ENCODE measurements around the gene MDK. TPM values are rescaled to one million over a fixed set of nuclear protein-coding genes. Genes with fewer than 3 reads are reported as not detected.

MDK gene, protein sequence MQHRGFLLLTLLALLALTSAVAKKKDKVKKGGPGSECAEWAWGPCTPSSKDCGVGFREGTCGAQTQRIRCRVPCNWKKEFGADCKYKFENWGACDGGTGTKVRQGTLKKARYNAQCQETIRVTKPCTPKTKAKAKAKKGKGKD
- polyA plus RNA-seq = 0.60 TPM

DNA sequence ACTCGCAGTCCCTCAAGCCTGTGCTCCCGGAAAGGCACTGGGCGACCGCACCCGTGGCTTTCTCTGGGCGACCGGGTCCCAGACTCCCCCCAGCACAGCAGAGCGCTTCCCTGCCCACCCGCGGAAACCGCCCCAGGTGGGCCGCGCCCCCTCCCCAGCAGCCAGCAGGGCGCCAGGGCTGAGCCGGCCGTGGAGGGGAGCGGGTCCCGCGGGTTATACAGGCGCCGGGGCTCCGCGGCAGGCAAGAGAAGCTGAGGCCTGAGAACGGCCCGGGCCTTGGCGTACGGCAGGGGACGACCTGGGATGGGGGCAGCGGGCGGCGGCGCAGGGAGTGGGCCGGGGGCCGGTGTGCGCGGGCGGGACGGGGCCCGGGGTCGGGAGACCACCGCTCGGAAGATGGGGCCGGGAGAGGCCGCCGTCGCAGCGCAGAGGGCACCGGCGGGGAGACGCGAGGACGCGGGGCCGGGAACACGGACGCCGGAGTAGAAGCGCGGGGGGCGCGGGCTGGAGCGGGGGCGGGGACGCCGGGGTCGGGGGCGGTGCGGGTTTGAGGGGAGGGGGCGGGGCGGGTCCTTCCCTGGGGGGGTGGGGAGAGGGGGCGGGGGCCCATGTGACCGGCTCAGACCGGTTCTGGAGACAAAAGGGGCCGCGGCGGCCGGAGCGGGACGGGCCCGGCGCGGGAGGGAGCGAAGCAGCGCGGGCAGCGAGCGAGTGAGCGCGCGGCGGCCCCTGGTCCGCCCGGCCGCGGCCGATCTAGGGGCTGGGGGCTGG, at the start of gene MDK:
MDK (plus strand) TSS at position 622 of the 771 bp plus-strand sequence. CDS start 389 bp downstream, outside the sequence.
- Mint-ChIP-seq H3K4me3 (peak within 1 kb of the TSS; percentile 63 to 86 (median 82)), H3K4me1 (peaks cover 0 to under 1% (median 0%) of the 10 kb centered on the region in 3 donors), H3K27me3 (peaks cover 22% of the 10 kb centered on the region), H3K9me3 (no peaks in the 10 kb centered on the region), H3K36me3 (no peaks in the 10 kb centered on the region), H3K27ac (no peak within 1 kb of the TSS)

DNA sequence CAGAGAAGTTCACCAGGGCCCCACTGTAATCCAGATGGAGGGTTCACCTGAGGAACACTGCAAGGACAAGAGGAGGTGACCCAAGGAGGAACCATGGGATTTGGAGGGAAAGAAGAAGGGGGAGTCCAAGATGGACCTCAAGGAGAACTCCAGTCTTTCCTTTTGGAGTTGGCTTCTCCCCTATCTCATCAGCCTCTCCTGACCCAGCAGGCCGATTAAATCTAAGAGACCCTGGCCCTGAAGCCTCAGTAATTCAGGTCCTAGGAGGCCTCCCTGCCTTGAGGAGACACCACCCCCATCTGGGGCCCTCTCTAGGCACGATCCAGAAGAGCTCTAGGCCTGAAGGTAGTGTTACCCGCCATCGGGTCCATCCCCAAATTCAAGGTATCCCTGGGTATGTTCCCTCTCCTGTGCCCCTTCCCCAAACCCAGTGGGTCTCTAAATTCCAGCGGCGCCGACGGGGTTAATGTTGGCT, 49.3 kb upstream of the MDK start:
- Mint-ChIP-seq H3K36me3 (no peaks in the 10 kb centered on the region), H3K9me3 (peaks cover 0 to 6% (median 0%) of the 10 kb centered on the region in 3 donors), H3K4me3 (peak overlapping the region in 3 of 4 donors; percentile 50 to 63 (median 63)), H3K27me3 (peaks cover 57% of the 10 kb centered on the region), H3K27ac (peak overlapping the region in 1 of 3 donors; percentile 7), H3K4me1 (peaks cover 0 to 2% (median 0%) of the 10 kb centered on the region in 3 donors)

DNA sequence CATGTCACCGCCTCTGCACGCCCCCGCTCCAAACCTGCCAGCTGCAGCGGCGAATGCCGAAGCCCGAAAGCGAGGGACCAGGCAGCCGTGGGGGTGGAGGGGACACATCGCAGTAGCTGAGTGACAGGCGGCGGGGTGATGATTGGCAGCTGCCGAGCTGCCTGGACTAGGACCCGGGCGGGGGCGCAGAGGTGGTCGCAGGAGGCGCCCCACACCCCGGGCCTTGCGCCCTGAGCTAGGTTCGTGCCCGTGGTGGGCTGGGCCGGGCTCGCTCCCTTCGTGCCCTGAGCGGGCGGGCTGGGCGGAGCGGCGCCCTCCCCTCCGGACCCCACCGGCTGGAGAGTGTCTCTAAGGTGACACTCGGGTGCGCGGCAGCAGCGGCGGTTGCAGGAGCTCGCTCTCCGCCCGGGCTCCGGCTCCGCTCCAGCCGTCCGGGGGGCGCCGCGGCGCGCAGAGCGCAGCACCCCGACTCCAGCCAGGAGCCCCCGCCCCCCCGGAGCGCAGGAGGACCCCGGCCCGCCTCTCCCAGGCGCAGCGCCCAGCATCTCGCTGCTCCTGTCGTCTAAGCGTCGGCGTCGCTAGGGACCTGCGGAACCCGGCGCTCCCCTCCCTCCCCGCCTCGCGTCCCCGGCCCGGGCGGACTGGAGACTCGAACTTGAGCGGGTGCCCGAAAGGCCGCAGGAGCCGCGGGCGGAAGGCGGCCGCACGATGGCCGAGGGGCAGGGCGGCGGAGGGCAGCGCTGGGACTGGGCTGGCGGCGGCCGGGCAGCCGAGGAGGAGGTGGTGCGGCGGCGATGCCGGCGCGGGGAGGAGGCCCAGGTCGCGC, 48.7 kb upstream of the MDK start:
- Mint-ChIP-seq H3K27ac (no peak overlapping the region), H3K4me1 (peaks cover 0 to 2% (median 0%) of the 10 kb centered on the region in 3 donors), H3K36me3 (no peaks in the 10 kb centered on the region), H3K4me3 (peak overlapping the region in 2 of 4 donors; percentile 50 to 63), H3K9me3 (peaks cover 0 to 6% (median 0%) of the 10 kb centered on the region in 3 donors), H3K27me3 (peaks cover 57% of the 10 kb centered on the region)

DNA sequence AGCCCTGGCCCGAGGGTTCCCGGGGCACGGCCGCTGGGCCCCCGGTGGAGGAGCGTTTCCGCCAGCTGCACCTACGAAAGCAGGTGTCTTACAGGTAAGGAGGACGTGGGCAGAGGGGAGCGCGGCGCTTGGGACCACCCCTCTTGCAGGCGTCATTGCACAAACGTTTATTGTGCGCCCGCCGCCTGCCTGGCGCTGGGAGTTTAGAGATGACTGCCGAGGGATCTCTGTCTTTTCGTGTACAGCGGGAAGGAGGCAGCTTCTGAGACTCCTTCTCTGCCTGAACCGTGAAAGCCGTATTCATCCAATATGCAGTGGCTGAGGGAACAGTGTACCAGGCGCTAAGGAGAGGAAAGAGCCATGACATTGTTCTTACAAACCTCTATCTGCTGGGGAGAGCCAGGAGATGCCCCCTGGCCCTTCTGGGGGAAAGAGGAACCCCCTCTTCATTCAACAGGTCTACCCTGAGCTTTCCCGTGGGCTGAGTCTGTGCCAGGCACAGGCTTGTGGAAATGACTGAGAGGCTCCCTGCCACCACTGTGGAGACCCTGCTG, 48.0 kb upstream of the MDK start:
- Mint-ChIP-seq H3K4me3 (peak overlapping the region; percentile 49 to 89 (median 78)), H3K4me1 (peaks cover 0 to 2% (median 0%) of the 10 kb centered on the region in 3 donors), H3K36me3 (no peaks in the 10 kb centered on the region), H3K27me3 (peaks cover 54% of the 10 kb centered on the region), H3K9me3 (peaks cover 0 to 5% (median 0%) of the 10 kb centered on the region in 3 donors), H3K27ac (no peak overlapping the region)

DNA sequence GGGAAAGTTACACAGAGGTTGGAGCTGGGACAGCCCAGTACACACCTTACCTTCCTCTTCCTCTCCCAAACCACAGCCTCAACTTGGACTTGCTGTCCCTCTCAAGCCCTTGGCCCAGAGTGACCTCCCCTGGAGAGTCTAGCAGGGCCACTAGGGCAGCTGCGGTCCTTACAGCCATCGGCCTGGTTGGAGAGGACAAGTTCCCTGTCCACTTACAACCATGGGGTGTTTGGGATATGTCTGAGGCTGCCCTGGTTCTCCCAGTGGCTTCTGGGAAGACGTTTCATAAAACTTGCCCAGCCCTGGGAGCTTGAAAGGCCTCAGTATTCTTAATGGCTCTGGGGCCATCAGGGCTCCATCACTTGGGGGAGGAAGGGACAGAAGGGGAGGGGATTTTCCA, 47.3 kb upstream of the MDK start:
- peaks cover 0 to 2% (median 0%) of the 10 kb centered on the region in 3 donors for H3K4me1 Mint-ChIP-seq
- peaks cover 56% of the 10 kb centered on the region for H3K27me3 Mint-ChIP-seq
- peak overlapping the region in 1 of 4 donors; percentile 85 for H3K4me3 Mint-ChIP-seq
- no peaks in the 10 kb centered on the region for H3K36me3 Mint-ChIP-seq
- H3K27ac Mint-ChIP-seq = no peak overlapping the region
- H3K9me3 Mint-ChIP-seq = peaks cover 0 to 5% (median 0%) of the 10 kb centered on the region in 3 donors

DNA sequence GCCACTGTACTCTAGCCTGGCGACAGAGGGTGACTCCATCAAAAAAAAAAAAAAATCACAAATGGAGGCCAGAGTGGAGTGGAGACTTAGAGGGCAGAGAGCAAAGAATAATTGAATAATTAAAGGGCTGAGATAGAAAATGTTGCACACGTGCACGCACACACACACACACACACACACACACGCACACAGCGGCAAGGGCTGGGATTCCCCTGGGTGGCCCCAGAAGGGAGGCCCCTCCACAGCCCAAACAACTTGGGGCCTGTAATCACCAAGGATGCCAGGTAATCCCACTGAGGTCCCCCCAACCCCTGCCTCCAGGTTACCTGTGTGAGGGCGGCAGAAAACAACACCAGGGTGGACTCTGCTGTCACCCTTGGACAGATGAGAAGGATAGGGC, 46.2 kb upstream of the MDK start:
- Mint-ChIP-seq H3K36me3 (no peaks in the 10 kb centered on the region), H3K27me3 (peaks cover 50% of the 10 kb centered on the region), H3K27ac (no peak overlapping the region), H3K9me3 (peaks cover 0 to 2% (median 0%) of the 10 kb centered on the region in 3 donors), H3K4me3 (no peak overlapping the region), H3K4me1 (peaks cover 0 to 2% (median 0%) of the 10 kb centered on the region in 3 donors)

DNA sequence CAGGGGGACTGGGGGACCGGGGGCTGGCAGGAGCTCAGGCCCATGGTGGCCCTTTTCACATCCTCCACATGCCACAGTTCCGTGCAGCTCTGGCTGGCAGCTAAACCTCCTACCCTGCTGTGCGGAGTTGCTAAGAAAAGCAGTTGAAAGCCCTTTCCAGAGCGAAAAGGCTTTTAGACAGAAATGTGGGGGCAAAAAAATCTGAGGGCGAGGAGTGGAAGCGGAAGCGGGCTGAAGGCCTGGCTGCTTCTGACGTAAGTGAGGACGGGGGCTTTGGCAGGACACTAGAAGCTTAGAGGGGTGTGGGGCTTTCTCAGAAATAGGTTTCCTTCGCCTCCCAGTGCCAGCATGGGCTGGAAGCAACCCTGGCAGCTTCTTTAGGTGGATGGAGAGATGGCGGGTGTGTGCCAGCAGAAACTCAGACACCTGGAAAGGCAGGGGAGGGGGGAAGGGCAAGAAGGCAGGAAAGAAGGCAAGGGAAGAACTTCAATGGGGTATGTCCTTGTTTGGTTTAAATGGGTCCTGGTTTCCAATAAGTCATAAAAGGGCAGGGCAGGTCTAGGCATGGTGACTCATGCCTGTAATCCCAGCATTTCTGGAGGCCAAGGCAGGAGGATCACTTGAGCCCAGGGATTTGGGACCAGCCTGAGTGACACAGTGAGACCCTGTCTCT, 45.4 kb upstream of the MDK start:
- H3K27ac Mint-ChIP-seq = no peak overlapping the region
- H3K27me3 Mint-ChIP-seq = peaks cover 45% of the 10 kb centered on the region
- no peaks in the 10 kb centered on the region for H3K36me3 Mint-ChIP-seq
- peaks cover 0 to 2% (median 0%) of the 10 kb centered on the region in 3 donors for H3K4me1 Mint-ChIP-seq
- peaks cover 0 to 2% (median 0%) of the 10 kb centered on the region in 3 donors for H3K9me3 Mint-ChIP-seq
- H3K4me3 Mint-ChIP-seq = no peak overlapping the region

DNA sequence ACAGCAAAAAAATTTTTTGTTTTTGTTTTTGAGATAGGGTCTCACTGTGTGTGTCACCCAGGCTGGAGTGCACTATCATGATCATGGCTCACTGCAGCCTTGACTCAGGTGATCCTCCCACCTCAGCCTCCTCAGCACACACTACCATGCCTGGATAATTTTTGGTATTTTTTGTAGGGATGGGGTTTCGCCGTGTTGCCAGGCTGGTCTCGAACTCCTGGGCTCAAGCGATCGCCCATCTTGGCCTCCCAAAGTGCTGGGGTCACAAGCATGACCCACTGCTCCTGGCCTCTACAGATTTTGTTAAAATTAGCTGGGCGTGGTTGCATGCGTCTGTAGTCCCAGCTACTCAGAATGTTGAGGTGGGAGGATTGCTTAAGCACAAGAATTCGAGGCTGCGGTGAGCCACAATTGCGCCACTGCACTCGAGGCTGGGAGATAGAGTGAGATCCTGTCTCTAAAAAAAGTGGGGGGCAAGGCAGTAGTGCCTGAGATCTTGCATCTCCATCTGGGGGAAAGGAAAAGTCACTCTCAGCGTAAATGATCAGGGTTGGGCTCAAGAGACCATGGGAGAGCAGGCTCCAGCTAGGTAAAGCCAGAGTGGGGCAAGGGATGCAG, 44.8 kb upstream of the MDK start:
- Mint-ChIP-seq H3K27ac (no peak overlapping the region), H3K4me3 (no peak overlapping the region), H3K36me3 (no peaks in the 10 kb centered on the region), H3K27me3 (peaks cover 40% of the 10 kb centered on the region), H3K4me1 (peaks cover 0 to 2% (median 0%) of the 10 kb centered on the region in 3 donors), H3K9me3 (peaks cover 0 to 2% (median 0%) of the 10 kb centered on the region in 3 donors)

DNA sequence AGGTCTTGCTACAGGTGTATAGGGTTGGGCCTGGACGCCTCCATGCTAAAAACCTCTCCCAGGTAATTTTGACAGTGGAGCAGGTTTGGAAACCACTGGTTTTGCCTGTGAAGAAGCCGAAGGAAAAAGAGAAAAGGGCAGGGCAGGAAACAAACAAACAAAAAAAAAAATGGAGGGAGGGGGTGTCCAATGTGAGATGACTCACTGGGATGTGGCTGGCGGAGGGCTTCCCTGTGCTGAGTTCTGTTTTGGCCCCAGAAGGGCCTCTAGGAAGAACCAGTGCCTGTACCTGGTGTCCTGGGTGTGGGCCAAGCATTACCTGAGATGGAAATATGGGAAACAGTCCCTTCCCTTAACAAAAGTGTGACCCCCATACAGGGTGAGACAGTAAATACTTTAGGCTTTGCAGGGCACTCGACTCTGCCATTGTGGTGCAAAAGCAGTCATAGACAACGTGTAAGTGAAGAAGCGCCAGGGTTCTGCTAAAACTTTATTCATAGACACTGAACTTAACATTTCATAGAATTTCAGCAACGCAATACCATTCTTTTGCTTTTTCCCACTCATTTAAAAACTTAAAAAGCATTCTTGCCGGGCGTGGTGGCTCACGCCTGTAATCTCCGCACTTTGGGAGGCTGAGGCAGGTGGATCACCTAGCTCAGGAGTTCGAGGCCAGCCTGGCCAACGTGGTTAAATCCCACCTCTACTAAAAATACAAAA, 43.7 kb upstream of the MDK start:
- H3K4me3 Mint-ChIP-seq = no peak overlapping the region

DNA sequence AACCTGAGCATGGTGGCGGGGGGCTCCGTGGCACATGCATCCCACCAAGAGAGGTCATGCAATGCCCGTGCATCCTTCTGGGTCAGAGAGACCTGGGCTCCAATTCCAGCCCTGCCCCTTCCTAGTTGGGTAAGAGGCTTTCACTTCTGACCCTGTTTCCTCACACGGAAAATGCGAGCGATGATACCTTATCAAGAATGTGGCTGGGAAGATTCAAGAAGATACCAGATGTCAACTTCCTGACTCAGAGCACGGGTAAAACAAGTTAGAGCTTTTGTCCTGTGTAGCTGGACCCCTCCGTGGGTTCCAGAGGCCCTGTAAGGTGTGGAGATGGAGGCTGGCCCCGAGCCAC, 42.9 kb upstream of the MDK start:
- H3K4me1 Mint-ChIP-seq = no peaks in the 10 kb centered on the region
- H3K4me3 Mint-ChIP-seq = no peak overlapping the region

More for the DNA sequence above, 43.7 kb upstream of the MDK start:
- Mint-ChIP-seq H3K4me1 (peaks cover 0 to 2% (median 0%) of the 10 kb centered on the region in 3 donors), H3K36me3 (no peaks in the 10 kb centered on the region), H3K27me3 (peaks cover 36% of the 10 kb centered on the region), H3K27ac (no peak overlapping the region), H3K9me3 (no peaks in the 10 kb centered on the region)

DNA sequence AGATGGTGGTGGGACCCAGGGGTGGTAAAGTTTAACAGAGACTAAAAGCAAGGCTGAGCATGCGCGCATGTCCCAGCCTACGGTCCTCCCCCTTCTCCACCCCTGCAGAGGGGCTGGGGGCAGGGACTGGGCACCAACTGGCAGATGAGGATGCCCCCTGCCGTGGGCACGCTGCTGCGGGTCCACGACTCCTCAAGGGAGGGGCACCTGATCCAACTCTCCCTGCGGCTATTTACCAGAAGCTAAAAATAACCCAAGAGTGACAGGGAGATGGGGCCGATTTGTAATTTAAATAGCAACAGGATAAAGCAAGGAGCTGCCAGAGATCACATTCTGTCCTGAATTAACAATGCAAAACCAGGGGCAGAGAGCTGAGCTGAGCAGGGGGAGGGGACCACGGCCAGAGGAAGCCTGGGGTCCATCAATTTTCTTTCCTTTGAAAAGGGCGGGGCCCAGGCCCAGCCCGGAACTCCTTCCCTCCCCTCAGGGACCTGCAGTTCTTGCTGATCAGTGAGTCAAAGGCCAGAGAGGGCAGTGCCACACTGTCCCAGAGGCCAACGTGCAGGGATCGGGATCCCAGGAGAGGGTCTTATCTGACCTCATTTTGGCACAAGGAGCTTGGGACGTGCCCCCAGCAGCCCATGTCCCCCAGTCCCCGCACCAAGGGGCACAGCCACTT, 42.3 kb upstream of the MDK start:
- H3K27ac Mint-ChIP-seq = no peak overlapping the region
- H3K36me3 Mint-ChIP-seq = no peaks in the 10 kb centered on the region
- no peaks in the 10 kb centered on the region for H3K9me3 Mint-ChIP-seq
- H3K27me3 Mint-ChIP-seq = peaks cover 29% of the 10 kb centered on the region
- H3K4me1 Mint-ChIP-seq = no peaks in the 10 kb centered on the region
- no peak overlapping the region for H3K4me3 Mint-ChIP-seq

More for the DNA sequence above, 42.9 kb upstream of the MDK start:
- Mint-ChIP-seq H3K36me3 (no peaks in the 10 kb centered on the region), H3K27me3 (peaks cover 33% of the 10 kb centered on the region), H3K27ac (no peak overlapping the region), H3K9me3 (no peaks in the 10 kb centered on the region)

DNA sequence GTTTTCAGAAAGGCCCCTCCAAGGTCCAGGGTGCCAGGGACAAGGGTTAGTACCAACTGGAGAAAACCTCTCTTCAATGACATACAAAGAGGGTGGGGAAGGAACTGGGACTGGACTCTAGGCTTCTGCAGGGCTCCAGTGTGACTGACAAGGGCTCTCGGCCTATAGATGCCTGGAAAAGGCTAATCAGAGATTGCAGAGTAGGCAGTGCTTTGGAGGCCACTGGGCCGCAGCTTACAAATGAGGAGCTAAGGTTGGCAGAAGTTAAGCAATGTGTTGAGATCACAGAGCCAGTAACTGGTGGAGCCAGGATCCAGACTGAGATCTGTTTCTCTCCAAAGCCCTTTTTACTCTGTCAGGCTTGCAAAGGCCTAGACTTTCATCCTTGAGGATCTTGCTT, 41.7 kb upstream of the MDK start:
- H3K27me3 Mint-ChIP-seq = peaks cover 24% of the 10 kb centered on the region
- no peaks in the 10 kb centered on the region for H3K9me3 Mint-ChIP-seq
- H3K4me3 Mint-ChIP-seq = peak overlapping the region in 1 of 4 donors; percentile 36
- no peaks in the 10 kb centered on the region for H3K36me3 Mint-ChIP-seq
- H3K27ac Mint-ChIP-seq = no peak overlapping the region
- peaks cover 0 to 2% (median 2%) of the 10 kb centered on the region in 3 donors for H3K4me1 Mint-ChIP-seq

DNA sequence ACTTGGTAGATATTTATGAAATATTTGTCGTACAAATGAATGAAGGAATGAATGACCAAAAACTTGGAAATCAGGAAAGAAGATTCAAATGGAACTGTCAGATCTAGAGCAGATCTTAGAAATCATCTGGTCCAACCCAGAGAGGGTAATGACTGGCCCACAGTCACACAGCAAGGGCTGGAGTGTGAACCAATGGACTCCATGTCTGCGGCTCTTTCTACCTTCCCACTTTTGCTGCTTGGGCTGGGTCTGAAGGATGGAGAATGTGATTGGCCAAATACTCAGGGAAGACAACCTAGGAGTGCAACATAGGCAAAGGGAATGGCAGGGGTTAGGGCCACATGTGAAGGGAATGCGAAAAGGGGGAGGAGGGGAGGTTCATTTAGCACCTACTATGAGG, 40.0 kb upstream of the MDK start:
- Mint-ChIP-seq H3K4me3 (peak overlapping the region in 1 of 4 donors; percentile 24), H3K27ac (peak overlapping the region in 1 of 3 donors; percentile 16), H3K9me3 (no peaks in the 10 kb centered on the region), H3K36me3 (no peaks in the 10 kb centered on the region), H3K27me3 (peaks cover 21% of the 10 kb centered on the region), H3K4me1 (peaks cover 14 to 17% (median 14%) of the 10 kb centered on the region in 3 donors)
